Hepatocyte (in vitro differentiated cells): ENCODE measurements around the gene LRP1B. TPM values are rescaled to one million over a fixed set of nuclear protein-coding genes. Genes with fewer than 3 reads are reported as not detected.

Experiments
- DNase-seq: peaks from one replicate; pipeline ENCODE4 v3.0.0-alpha.2; 2016; ENCODE audit warnings: low spot score
- H2AFZ ChIP-seq: fragments of 200-600 bp; sonication (generic); 2 replicates; pipeline ENCODE4 v1.6.0; 2016; ENCODE audit warnings: antibody characterized with exemption, mild to moderate bottlenecking
- H3K27ac ChIP-seq: fragments of 200-600 bp; sonication (generic); 2 replicates; pipeline ENCODE4 v1.5.1; 2016; ENCODE audit warnings: mild to moderate bottlenecking
- H3K27me3 ChIP-seq: fragments of 200-600 bp; sonication (generic); 2 replicates; pipeline ENCODE4 v1.6.1; 2016
- H3K36me3 ChIP-seq: fragments of 200-600 bp; sonication (generic); replicated peaks from 2 replicates; pipeline ENCODE4 v1.5.1; 2016; ENCODE audit warnings: low read depth; ENCODE audit not compliant: insufficient read depth
- H3K4me1 ChIP-seq: fragments of 200-600 bp; sonication (generic); 2 replicates; pipeline ENCODE4 v1.5.1; 2016; ENCODE audit warnings: mild to moderate bottlenecking, moderate library complexity; ENCODE audit not compliant: insufficient read depth
- H3K4me2 ChIP-seq: fragments of 200-600 bp; sonication (generic); 2 replicates; pipeline ENCODE4 v1.6.0; 2016
- H3K4me3 ChIP-seq: fragments of 200-600 bp; sonication (generic); 2 replicates; pipeline ENCODE4 v1.5.1; 2016; ENCODE audit warnings: mild to moderate bottlenecking
- H3K79me2 ChIP-seq: fragments of 200-600 bp; sonication (generic); 2 replicates; pipeline ENCODE4 v1.6.0; 2017; ENCODE audit warnings: mild to moderate bottlenecking
- H3K9me2 ChIP-seq: fragments of 200-600 bp; sonication (generic); replicated peaks from 2 replicates; pipeline ENCODE4 v1.6.0; 2017; ENCODE audit warnings: mild to moderate bottlenecking; ENCODE audit not compliant: insufficient read depth
- H3K9me3 ChIP-seq: fragments of 200-600 bp; sonication (generic); 2 replicates; pipeline ENCODE4 v1.5.1; 2016; ENCODE audit warnings: low read depth, mild to moderate bottlenecking
- H4K20me1 ChIP-seq: fragments of 200-600 bp; sonication (generic); 2 replicates; pipeline ENCODE4 v1.6.0; 2016; ENCODE audit warnings: mild to moderate bottlenecking; ENCODE audit not compliant: insufficient read depth, poor library complexity, severe bottlenecking
- EZH2 ChIP-seq: fragments of 200-600 bp; sonication (generic); IDR thresholded peaks from 2 replicates; pipeline ENCODE4 v1.6.1; 2016; ENCODE audit warnings: antibody characterized with exemption, mild to moderate bottlenecking, borderline replicate concordance
- EZH2phosphoT487 ChIP-seq: fragments of 200-600 bp; sonication (generic); IDR thresholded peaks from one replicate; pipeline ENCODE4 v1.6.1; 2018; ENCODE audit warnings: antibody characterized with exemption, mild to moderate bottlenecking, low read depth, moderate library complexity; ENCODE audit not compliant: unreplicated experiment, severe bottlenecking
- WGBS: methylation state at CpG from one replicate; pipeline ENCODE4 v1.1.6; 2016; ENCODE audit warnings: low lambda C conversion rate; ENCODE audit errors: missing lambda C conversion rate; 5-methylcytosine and 5-hydroxymethylcytosine counted together
- polyA plus RNA-seq: library from polyadenylated mRNA; unstranded; fragments of >200 nt; fragmentation: Nextera tagmentation; extraction: Ambion mirVana; gene quantifications from 2 replicates; pipeline ENCODE4 v1.2.1, GENCODE V29; 2016
- total RNA-seq: library from RNA; depleted of rRNA; stranded (reverse); fragments of >200 nt; gene quantifications from 2 replicates; pipeline ENCODE4 v1.2.3, GENCODE V29; 2014
- TF ChIP-seq, protein P1 (sequence below): fragments of 200-600 bp; sonication (generic); IDR thresholded peaks from 2 replicates; pipeline ENCODE4 v1.5.1; 2016; ENCODE audit warnings: antibody characterized with exemption, mild to moderate bottlenecking; ENCODE audit not compliant: poor library complexity

LRP1B gene
- total and polyA plus RNA-seq, 2 experiments from 2014 or later = 0.65 to 2.0 TPM

DNA sequence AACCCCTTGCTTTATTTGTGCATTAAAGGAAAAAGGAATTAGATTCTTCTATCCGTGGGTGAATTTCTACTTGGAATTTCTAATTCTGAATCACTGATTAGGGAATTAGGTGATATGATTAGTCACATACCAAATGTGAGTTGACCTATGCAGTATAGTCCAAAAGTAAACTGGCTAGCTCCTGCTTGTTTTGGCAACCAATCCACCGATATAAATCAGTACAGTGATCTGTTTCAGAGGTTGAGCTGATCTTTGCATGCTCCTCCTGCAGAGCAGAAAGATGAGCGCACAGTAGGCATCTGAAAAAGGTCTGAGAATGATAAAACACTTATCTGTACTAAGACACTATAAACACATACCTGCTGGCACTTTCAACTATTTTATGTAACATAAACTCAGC, 86.6 kb downstream of the LRP1B start:
- Histone ChIP-seq H3K4me1 (no peaks in the 10 kb centered on the region), H3K4me2 (no peak overlapping the region), H3K79me2 (no peaks in the 10 kb centered on the region), H3K4me3 (no peak overlapping the region), H3K27ac (no peak overlapping the region), H3K27me3 (no peaks in the 10 kb centered on the region), H3K9me3 (no peaks in the 10 kb centered on the region), H3K36me3 (no peaks in the 10 kb centered on the region), H4K20me1 (no peaks in the 10 kb centered on the region), H2AFZ (no peak overlapping the region), H3K9me2 (no peaks in the 10 kb centered on the region)
- no peak for TF ChIP-seq EZH2phosphoT487
- TF ChIP-seq EZH2 = no peak
- TF ChIP-seq, protein P1, sequence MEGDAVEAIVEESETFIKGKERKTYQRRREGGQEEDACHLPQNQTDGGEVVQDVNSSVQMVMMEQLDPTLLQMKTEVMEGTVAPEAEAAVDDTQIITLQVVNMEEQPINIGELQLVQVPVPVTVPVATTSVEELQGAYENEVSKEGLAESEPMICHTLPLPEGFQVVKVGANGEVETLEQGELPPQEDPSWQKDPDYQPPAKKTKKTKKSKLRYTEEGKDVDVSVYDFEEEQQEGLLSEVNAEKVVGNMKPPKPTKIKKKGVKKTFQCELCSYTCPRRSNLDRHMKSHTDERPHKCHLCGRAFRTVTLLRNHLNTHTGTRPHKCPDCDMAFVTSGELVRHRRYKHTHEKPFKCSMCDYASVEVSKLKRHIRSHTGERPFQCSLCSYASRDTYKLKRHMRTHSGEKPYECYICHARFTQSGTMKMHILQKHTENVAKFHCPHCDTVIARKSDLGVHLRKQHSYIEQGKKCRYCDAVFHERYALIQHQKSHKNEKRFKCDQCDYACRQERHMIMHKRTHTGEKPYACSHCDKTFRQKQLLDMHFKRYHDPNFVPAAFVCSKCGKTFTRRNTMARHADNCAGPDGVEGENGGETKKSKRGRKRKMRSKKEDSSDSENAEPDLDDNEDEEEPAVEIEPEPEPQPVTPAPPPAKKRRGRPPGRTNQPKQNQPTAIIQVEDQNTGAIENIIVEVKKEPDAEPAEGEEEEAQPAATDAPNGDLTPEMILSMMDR = no peak
- no peak for DNase-seq
- WGBS = 84% methylated on average over 3 of the region's 3 CpGs

DNA sequence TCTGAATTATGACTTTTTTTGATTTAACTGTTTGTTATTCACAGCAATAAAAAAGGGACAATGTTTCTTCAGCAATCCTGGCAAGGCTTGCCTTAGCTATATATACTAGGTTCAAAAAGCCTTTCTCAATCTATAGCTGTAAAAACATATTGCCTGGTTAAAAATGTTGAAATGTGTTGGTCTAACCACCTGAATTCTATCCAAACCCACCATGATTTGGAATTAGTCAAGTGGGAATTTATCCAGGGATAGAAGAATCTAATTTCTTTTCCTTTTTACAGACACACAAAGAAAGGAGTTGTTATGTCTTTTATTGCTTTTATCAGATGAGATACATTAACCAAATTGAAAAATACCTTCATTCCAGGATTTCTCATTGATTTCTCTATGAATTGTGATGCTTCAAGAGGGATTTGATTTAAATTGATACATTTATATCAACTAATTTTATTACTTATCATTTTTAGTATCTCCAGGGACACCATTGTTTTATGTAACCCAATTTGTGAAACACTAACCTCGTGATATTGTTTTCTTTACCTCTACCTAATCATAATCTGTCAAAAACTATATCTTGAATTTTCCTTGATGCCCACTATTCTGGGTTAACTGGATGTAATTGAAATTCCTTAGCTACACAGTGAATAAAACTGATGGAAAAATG, 88.1 kb downstream of the LRP1B start:
- H3K36me3 ChIP-seq = no peaks in the 10 kb centered on the region
- 81% methylated on average over 1 of the region's 1 CpG for WGBS
- H3K4me3 ChIP-seq = no peak overlapping the region
- no peaks in the 10 kb centered on the region for H3K9me3 ChIP-seq
- H3K9me2 ChIP-seq = no peaks in the 10 kb centered on the region
- no peak for DNase-seq
- no peak overlapping the region for H3K4me2 ChIP-seq
- H3K4me1 ChIP-seq = peaks cover under 1% of the 10 kb centered on the region
- no peaks in the 10 kb centered on the region for H4K20me1 ChIP-seq
- no peaks in the 10 kb centered on the region for H3K27me3 ChIP-seq
- H2AFZ ChIP-seq = no peak overlapping the region
- H3K79me2 ChIP-seq = no peaks in the 10 kb centered on the region
- H3K27ac ChIP-seq = no peak overlapping the region
- TF ChIP-seq EZH2 = no peak
- TF ChIP-seq, protein P1 = no peak
- TF ChIP-seq EZH2phosphoT487 = no peak

DNA sequence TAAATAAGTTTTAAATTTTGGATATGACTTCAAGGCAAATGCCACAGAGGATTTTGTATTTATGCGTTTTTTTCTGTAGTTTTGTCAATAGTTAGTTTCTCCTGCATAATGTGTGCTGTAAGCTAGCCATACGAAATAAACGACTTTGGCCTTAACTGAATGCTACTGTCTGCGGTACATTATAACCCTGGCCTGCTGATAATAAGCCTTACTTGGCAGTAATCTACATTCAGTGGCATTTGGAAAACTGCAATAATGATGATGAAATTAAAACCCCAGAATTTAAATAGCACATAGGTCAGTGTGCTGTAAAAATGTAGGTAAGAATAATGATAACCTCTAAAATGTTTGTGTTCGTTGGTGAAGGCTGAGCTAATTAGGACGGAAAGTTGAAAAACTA, 88.8 kb downstream of the LRP1B start:
- H4K20me1 ChIP-seq = no peaks in the 10 kb centered on the region
- TF ChIP-seq, protein P1 = no peak
- no peak for TF ChIP-seq EZH2
- no peak for TF ChIP-seq EZH2phosphoT487
- H3K4me1 ChIP-seq = peaks cover 7% of the 10 kb centered on the region
- no peak overlapping the region for H3K4me2 ChIP-seq
- no peaks in the 10 kb centered on the region for H3K9me3 ChIP-seq
- H2AFZ ChIP-seq = no peak overlapping the region
- no peaks in the 10 kb centered on the region for H3K27me3 ChIP-seq
- 92% methylated on average over 6 of the region's 6 CpGs for WGBS
- H3K79me2 ChIP-seq = no peaks in the 10 kb centered on the region
- H3K4me3 ChIP-seq = no peak overlapping the region
- DNase-seq = no peak
- H3K27ac ChIP-seq = no peak overlapping the region
- H3K9me2 ChIP-seq = no peaks in the 10 kb centered on the region
- H3K36me3 ChIP-seq = no peaks in the 10 kb centered on the region
